Measurements from ENCODE around the gene TGFA. TPM values are rescaled to one million over a fixed set of nuclear protein-coding genes. Genes with fewer than 3 reads are reported as not detected.

Gene TGFA
- total RNA-seq (under 1 TPM; 0.35 to 0.42 TPM), polyA plus RNA-seq (3.0 TPM)

DNA sequence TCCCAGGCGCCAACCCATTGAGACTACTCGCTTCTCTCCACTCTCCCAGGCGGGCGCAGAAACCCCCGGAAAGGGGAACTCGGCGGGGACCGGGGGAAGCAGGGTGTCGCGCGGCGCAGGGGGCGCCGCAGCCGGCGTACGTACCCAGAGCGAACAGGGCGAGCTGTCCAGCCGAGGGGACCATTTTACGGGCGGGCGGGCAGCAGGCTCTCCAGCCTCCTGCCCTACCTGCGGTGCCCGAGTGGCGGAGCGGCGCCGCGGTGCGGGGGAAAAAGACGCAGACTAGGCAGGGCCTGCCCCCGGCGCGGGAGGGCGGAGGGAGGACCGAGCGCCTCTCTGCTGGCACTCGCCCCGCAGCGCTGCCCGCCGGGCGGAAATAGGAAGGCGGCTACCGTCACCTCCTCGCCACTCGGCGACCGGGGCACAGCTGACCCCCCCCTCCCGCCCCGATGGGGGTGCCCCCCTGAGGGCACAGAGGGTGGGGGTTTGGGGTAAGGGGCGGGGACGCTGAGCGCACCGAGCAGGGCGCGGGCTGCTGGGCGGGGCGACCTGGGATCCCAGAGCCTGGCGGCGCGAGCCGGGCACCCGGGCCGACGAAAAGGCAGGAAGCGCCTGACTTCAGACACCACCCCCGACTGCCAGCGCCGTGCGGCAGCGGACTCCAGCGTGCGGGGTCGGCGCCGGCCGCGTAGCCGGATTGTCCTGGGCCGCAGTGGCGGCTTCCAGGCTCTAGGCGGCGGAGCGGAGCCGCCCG, at the start of gene TGFA:
Gene TGFA, minus strand, starts transcription at position 243 of the 754 bp plus-strand sequence. Its CDS starts 59 bp downstream, at position 184.
- peak within 1 kb of the TSS; percentile 11 for H3K27ac ChIP-seq (ENCODE audit: low read depth, low read length)
- POLR2A ChIA-PET: no interaction called here

DNA sequence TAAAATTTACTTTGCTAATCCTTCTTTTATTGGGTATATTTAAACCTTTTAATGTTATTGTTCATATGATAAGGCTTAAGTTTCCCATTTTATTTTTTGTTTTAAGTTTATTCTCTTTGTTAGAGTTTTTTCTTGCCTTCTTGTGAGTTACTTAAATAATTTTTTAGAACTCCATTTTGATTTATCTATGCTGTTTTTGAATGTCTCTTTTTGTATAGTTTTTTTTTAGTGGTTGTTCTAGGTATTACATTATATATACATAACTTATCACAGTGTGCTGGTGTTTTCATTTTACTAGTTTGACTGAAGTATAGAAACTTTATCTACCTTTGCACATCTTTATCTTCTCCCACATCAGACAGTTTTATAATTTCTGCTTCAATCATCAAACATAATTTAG, 49.4 kb upstream of the TGFA start:
- Mint-ChIP-seq H3K9me3 (peaks cover 0 to 4% (median 1%) of the 10 kb centered on the region in 5 donors), H3K27me3 (peaks cover 8 to 33% of the 10 kb centered on the region in 2 donors), H3K4me1 (no peaks in the 10 kb centered on the region), H3K4me3 (no peak overlapping the region), H3K36me3 (no peaks in the 10 kb centered on the region), H3K27ac (peak overlapping the region in 1 of 8 donors; percentile 27)
- Histone ChIP-seq H3K9me3 (ENCODE audit: low read length) (no peaks in the 10 kb centered on the region), H3K36me3 (ENCODE audit: insufficient read depth, low read length) (no peaks in the 10 kb centered on the region), H3K27me3 (ENCODE audit: insufficient read depth, low read length, poor library complexity, severe bottlenecking) (no peaks in the 10 kb centered on the region), H3K27ac (ENCODE audit: low read depth, low read length) (no peak overlapping the region), H3K4me1 (ENCODE audit: insufficient read depth, low read length) (peaks cover 6% of the 10 kb centered on the region), H3K4me3 (ENCODE audit: low read length) (no peak overlapping the region)
- no peak for DNase-seq
- ChIA-PET CTCF (no interaction called here), POLR2A (no interaction called here)

More for the DNA sequence above, at the start of gene TGFA:
- no peaks in the 10 kb centered on the region for H3K36me3 ChIP-seq (ENCODE audit: insufficient read depth, low read length)
- peaks cover 23% of the 10 kb centered on the region for H3K4me1 ChIP-seq (ENCODE audit: insufficient read depth, low read length)
- DNase-seq: peak; percentile 47 to 78 (median 65)
- CTCF ChIA-PET: interaction anchor here (1.0 to 1.6 kb wide), 3 partner anchors 16 to 66 kb away, joined by 3 to 5 read pairs (median 4); no protein-coding TSS in a partner anchor
- H3K4me3 ChIP-seq (ENCODE audit: low read length): peak within 1 kb of the TSS; percentile 73
- H3K9me3 Mint-ChIP-seq: no peaks in the 10 kb centered on the region
- H3K27ac Mint-ChIP-seq: peak within 1 kb of the TSS; percentile 66 to 98 (median 92)
- peaks cover 27 to 32% (median 28%) of the 10 kb centered on the region in 3 donors for H3K4me1 Mint-ChIP-seq
- H3K4me3 Mint-ChIP-seq: peak within 1 kb of the TSS; percentile 89 to 95 (median 93)
- no peaks in the 10 kb centered on the region for H3K9me3 ChIP-seq (ENCODE audit: low read length)
- peaks cover 0 to 2% (median 0%) of the 10 kb centered on the region in 3 donors for H3K36me3 Mint-ChIP-seq
- no peaks in the 10 kb centered on the region for H3K27me3 ChIP-seq (ENCODE audit: insufficient read depth, low read length, poor library complexity, severe bottlenecking)
- H3K27me3 Mint-ChIP-seq: peaks cover 8 to 22% of the 10 kb centered on the region in 2 donors

DNA sequence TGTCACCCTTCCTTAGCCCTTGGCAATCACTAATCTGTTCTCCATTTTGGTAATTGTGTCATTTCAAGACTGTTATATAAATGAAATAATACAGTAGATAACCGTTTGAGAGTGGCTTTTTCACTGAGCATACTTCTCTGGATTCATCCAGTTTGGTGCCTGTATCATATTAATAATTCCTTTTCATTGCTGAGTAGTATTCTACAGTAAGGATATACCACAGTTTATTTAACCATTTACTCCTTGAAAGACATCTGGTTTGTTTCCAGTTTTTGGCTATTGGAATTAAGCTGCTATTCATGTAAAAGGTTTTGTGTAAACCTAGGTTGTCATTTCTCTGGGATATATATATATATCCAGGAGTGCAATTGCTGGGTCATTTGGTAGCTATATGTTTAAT, 44.6 kb upstream of the TGFA start:
- peaks cover 0 to 4% (median 1%) of the 10 kb centered on the region in 5 donors for H3K9me3 Mint-ChIP-seq
- H3K27ac Mint-ChIP-seq: no peak overlapping the region
- Histone ChIP-seq H3K4me3 (ENCODE audit: low read length) (no peak overlapping the region), H3K9me3 (ENCODE audit: low read length) (no peaks in the 10 kb centered on the region), H3K27me3 (ENCODE audit: insufficient read depth, low read length, poor library complexity, severe bottlenecking) (no peaks in the 10 kb centered on the region), H3K27ac (ENCODE audit: low read depth, low read length) (no peak overlapping the region), H3K4me1 (ENCODE audit: insufficient read depth, low read length) (peaks cover under 1% of the 10 kb centered on the region), H3K36me3 (ENCODE audit: insufficient read depth, low read length) (no peaks in the 10 kb centered on the region)
- H3K4me3 Mint-ChIP-seq: no peak overlapping the region
- DNase-seq: no peak
- peaks cover 6 to 25% of the 10 kb centered on the region in 2 donors for H3K27me3 Mint-ChIP-seq
- ChIA-PET CTCF (no interaction called here), POLR2A (interaction anchor here (0.6 kb wide), 2 partner anchors 27 to 37 kb away, joined by 3 to 4 read pairs; no protein-coding TSS in a partner anchor)
- H3K36me3 Mint-ChIP-seq: no peaks in the 10 kb centered on the region
- H3K4me1 Mint-ChIP-seq: no peaks in the 10 kb centered on the region

DNA sequence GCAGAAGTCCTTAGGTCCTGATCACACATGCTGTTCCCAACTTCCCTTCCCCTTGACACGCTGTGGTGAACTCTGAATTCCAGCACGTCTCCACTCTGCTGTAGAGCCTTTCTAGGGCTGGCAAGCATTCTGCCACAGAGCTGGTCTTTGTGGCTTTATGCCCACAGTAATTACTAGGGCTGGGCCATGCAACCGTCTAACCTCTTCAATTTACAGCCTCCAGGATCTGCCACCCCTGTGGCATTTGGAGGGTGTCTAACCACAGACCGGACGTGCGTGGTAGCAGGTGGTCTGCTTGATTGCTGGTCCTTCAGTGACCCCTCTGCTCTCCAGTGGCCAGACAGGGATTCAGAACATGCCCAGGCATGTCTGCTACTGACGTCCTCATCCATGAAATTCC, 43.1 kb upstream of the TGFA start:
- Mint-ChIP-seq H3K4me1 (no peaks in the 10 kb centered on the region), H3K4me3 (no peak overlapping the region), H3K36me3 (no peaks in the 10 kb centered on the region), H3K9me3 (peaks cover 0 to 4% (median 1%) of the 10 kb centered on the region in 5 donors), H3K27ac (no peak overlapping the region), H3K27me3 (peaks cover 6 to 17% of the 10 kb centered on the region in 2 donors)
- Histone ChIP-seq H3K4me1 (ENCODE audit: insufficient read depth, low read length) (no peaks in the 10 kb centered on the region), H3K4me3 (ENCODE audit: low read length) (no peak overlapping the region), H3K9me3 (ENCODE audit: low read length) (no peaks in the 10 kb centered on the region), H3K36me3 (ENCODE audit: insufficient read depth, low read length) (no peaks in the 10 kb centered on the region), H3K27ac (ENCODE audit: low read depth, low read length) (no peak overlapping the region), H3K27me3 (ENCODE audit: insufficient read depth, low read length, poor library complexity, severe bottlenecking) (no peaks in the 10 kb centered on the region)
- POLR2A ChIA-PET: no interaction called here
- CTCF ChIA-PET: no interaction called here
- no peak for DNase-seq

DNA sequence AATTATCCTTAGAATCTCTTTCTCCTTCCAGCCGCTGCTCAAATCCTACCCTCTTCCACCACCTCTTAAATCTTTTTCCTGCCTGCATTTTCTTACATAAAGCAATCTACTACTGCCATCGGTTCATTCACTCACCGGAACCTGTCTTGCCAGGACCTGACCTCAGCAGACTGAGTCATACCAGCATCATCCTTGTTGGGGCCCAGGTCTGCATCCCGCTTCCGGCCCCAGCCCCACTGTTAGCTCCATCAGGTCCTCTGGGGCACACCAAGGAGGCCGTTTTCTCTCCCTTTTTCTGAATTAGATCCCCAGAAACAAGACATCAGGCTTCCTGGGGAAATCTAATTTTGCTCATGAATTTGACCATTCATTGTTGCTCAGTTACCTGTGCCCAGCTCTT, 42.7 kb upstream of the TGFA start:
- DNase-seq: no peak
- no peaks in the 10 kb centered on the region for H3K4me1 Mint-ChIP-seq
- peaks cover 0 to 3% (median under 1%) of the 10 kb centered on the region in 5 donors for H3K9me3 Mint-ChIP-seq
- CTCF ChIA-PET: no interaction called here
- Histone ChIP-seq H3K9me3 (ENCODE audit: low read length) (no peaks in the 10 kb centered on the region), H3K4me3 (ENCODE audit: low read length) (no peak overlapping the region), H3K36me3 (ENCODE audit: insufficient read depth, low read length) (no peaks in the 10 kb centered on the region), H3K27ac (ENCODE audit: low read depth, low read length) (no peak overlapping the region), H3K4me1 (ENCODE audit: insufficient read depth, low read length) (no peaks in the 10 kb centered on the region), H3K27me3 (ENCODE audit: insufficient read depth, low read length, poor library complexity, severe bottlenecking) (no peaks in the 10 kb centered on the region)
- no peak overlapping the region for H3K4me3 Mint-ChIP-seq
- peaks cover 6 to 17% of the 10 kb centered on the region in 2 donors for H3K27me3 Mint-ChIP-seq
- no peaks in the 10 kb centered on the region for H3K36me3 Mint-ChIP-seq
- H3K27ac Mint-ChIP-seq: no peak overlapping the region
- POLR2A ChIA-PET: no interaction called here

DNA sequence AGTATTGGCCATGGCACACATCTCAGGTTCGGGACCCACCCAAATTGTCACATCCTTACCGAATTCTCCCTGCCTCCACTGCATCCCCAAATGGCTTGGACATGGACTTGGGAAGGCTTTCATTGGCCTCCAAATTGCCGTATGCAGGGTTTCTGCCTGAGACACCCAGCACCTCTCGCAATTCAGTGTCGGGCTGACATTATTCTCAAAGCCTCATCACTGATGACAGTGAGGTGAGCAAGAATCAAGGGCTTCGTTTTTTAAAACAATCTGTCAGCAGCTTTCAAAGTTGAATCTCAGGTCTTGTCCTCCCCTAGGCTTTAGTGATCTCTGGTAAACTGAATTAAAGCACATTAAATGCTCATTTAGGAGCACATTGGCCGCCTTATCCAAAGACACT, 29.5 kb upstream of the TGFA start:
- Histone ChIP-seq H3K9me3 (ENCODE audit: low read length) (no peaks in the 10 kb centered on the region), H3K4me1 (ENCODE audit: insufficient read depth, low read length) (no peaks in the 10 kb centered on the region), H3K36me3 (ENCODE audit: insufficient read depth, low read length) (no peaks in the 10 kb centered on the region), H3K4me3 (ENCODE audit: low read length) (no peak overlapping the region), H3K27ac (ENCODE audit: low read depth, low read length) (no peak overlapping the region), H3K27me3 (ENCODE audit: insufficient read depth, low read length, poor library complexity, severe bottlenecking) (no peaks in the 10 kb centered on the region)
- H3K27me3 Mint-ChIP-seq: peaks cover 9 to 30% of the 10 kb centered on the region in 2 donors
- H3K27ac Mint-ChIP-seq: no peak overlapping the region
- CTCF ChIA-PET: no interaction called here
- DNase-seq: no peak
- no peaks in the 10 kb centered on the region for H3K4me1 Mint-ChIP-seq
- H3K4me3 Mint-ChIP-seq: no peak overlapping the region
- no peaks in the 10 kb centered on the region for H3K9me3 Mint-ChIP-seq
- H3K36me3 Mint-ChIP-seq: peaks cover 0 to 4% (median 0%) of the 10 kb centered on the region in 3 donors
- POLR2A ChIA-PET: no interaction called here

DNA sequence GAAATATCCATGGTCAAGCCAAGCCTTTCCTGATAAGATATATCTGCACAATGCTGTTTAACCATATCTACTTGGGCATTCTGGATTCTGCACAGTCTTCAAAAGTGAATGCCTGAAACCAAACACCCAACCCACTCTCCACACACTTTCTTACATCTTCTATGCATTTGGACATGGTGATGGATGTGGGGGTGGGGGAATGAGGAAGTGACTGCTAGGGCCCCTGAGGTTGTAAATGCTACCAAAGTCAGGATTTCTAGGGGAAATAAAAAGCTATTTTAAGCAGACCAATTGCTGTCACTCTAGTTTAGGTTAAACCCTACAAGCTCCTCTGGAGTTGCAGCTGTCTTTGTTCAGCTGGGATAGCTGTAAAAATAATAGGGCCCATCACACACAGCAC, 26.7 kb upstream of the TGFA start:
- H3K4me3 ChIP-seq (ENCODE audit: low read length): no peak overlapping the region
- CTCF ChIA-PET: no interaction called here
- H3K36me3 ChIP-seq (ENCODE audit: insufficient read depth, low read length): no peaks in the 10 kb centered on the region
- H3K27ac Mint-ChIP-seq: no peak overlapping the region
- no peak overlapping the region for H3K4me3 Mint-ChIP-seq
- no peaks in the 10 kb centered on the region for H3K4me1 Mint-ChIP-seq
- H3K27me3 Mint-ChIP-seq: peaks cover 13 to 40% of the 10 kb centered on the region in 2 donors
- no peaks in the 10 kb centered on the region for H3K9me3 ChIP-seq (ENCODE audit: low read length)
- DNase-seq: no peak
- POLR2A ChIA-PET: no interaction called here
- no peaks in the 10 kb centered on the region for H3K4me1 ChIP-seq (ENCODE audit: insufficient read depth, low read length)
- H3K27ac ChIP-seq (ENCODE audit: low read depth, low read length): no peak overlapping the region
- H3K27me3 ChIP-seq (ENCODE audit: insufficient read depth, low read length, poor library complexity, severe bottlenecking): no peaks in the 10 kb centered on the region
- H3K9me3 Mint-ChIP-seq: peaks cover 0 to 6% (median 1%) of the 10 kb centered on the region in 5 donors
- peaks cover 0 to 4% (median 0%) of the 10 kb centered on the region in 3 donors for H3K36me3 Mint-ChIP-seq

DNA sequence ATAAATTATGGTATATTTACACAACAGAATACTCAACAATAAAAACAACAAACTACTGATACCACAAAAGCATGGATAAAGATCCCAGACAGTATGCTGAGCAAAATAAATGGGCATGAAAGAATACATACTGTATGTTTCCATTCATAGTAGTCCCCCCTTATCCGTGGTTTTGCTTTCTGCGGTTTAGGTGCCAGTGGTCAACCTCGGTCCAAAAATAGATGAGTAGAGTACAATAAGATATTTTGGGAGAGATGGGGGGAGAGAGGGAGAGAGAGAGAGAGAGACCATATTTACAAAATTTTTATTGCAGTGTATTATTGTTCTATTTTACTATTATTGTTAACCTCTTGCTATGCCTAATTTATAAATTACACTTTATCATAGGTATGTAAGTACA, 21.0 kb upstream of the TGFA start:
- Histone ChIP-seq H3K36me3 (ENCODE audit: insufficient read depth, low read length) (no peaks in the 10 kb centered on the region), H3K9me3 (ENCODE audit: low read length) (no peaks in the 10 kb centered on the region), H3K27ac (ENCODE audit: low read depth, low read length) (no peak overlapping the region), H3K4me1 (ENCODE audit: insufficient read depth, low read length) (peaks cover 3% of the 10 kb centered on the region), H3K27me3 (ENCODE audit: insufficient read depth, low read length, poor library complexity, severe bottlenecking) (no peaks in the 10 kb centered on the region), H3K4me3 (ENCODE audit: low read length) (no peak overlapping the region)
- CTCF ChIA-PET: no interaction called here
- Mint-ChIP-seq H3K4me3 (no peak overlapping the region), H3K9me3 (peaks cover 0 to 9% (median 4%) of the 10 kb centered on the region in 5 donors), H3K27ac (no peak overlapping the region), H3K4me1 (no peaks in the 10 kb centered on the region), H3K36me3 (peaks cover 0 to 4% (median 0%) of the 10 kb centered on the region in 3 donors), H3K27me3 (peaks cover 16 to 64% of the 10 kb centered on the region in 2 donors)
- POLR2A ChIA-PET: no interaction called here
- DNase-seq: no peak

Data from CD8-positive, alpha-beta memory T cell (primary cell).